Kidney (tissue), 14 donors: ENCODE results near the gene IL1RAPL2. TPM values are rescaled to one million over a fixed set of nuclear protein-coding genes. Genes with fewer than 3 reads are reported as not detected.
A peak's percentile ranks its signal among the peaks of the same experiment; 100 is the strongest.

Experiments used
- DNase-seq, 5 donors: peaks; one replicate each; pipeline ENCODE4 v3.0.0-alpha.2; 2013 to 2020
- FAIRE-seq: peaks from 2 replicates; lab custom pipeline; 2012; peaks lifted over from hg19 to GRCh38; lab: Jason Lieb, UNC
- H3K27ac ChIP-seq, 2 donors: one replicate each; pipeline ENCODE4 v1.7.0; 2013; ENCODE audit warnings: low read depth in 2 of 2, low read length in 2 of 2, inconsistent platforms in 1 of 2
- H3K27me3 ChIP-seq: one replicate; pipeline ENCODE4 v1.7.1; 2013; ENCODE audit warnings: low read length, inconsistent platforms; ENCODE audit not compliant: control insufficient read depth, insufficient read depth
- H3K36me3 ChIP-seq, 3 donors: one replicate each; pipeline versions ENCODE4 v1.7.0 to v1.7.1; 2013; ENCODE audit warnings: low read length in 3 of 3, control low read depth in 1 of 3, inconsistent platforms in 1 of 3; ENCODE audit not compliant: insufficient read depth in 3 of 3, control insufficient read depth in 2 of 3
- H3K4me1 ChIP-seq, 3 donors: one replicate each; pipeline versions ENCODE4 v1.7.0 to v1.7.1; 2013; ENCODE audit warnings: low read length in 3 of 3, inconsistent platforms in 1 of 3, low read depth in 1 of 3; ENCODE audit not compliant: control insufficient read depth in 2 of 3, insufficient read depth in 2 of 3
- H3K4me3 ChIP-seq, 3 donors: one replicate each; pipeline versions ENCODE4 v1.7.0 to v1.8.1; 2013; ENCODE audit warnings: low read length in 3 of 3, control low read depth in 1 of 3, inconsistent platforms in 1 of 3
- H3K9ac ChIP-seq, 3 donors: one replicate each; pipeline versions ENCODE4 v1.7.0 to v1.7.1; 2013; ENCODE audit warnings: low read length in 3 of 3, control low read depth in 1 of 3, inconsistent platforms in 1 of 3
- H3K9me3 ChIP-seq, 3 donors: one replicate each; pipeline versions ENCODE4 v1.7.0 to v1.7.1; 2013; ENCODE audit warnings: low read length in 3 of 3, control low read depth in 1 of 3, inconsistent platforms in 1 of 3; ENCODE audit not compliant: control insufficient read depth in 2 of 3, insufficient read depth in 1 of 3
- intact Hi-C: fragments of 100-400 bp; cut with DNase I; formaldehyde crosslinking; loops from one replicate; pipeline ENCODE4 v1.11.1; 2022
- polyA plus RNA-seq: library from polyadenylated mRNA; stranded (reverse); fragments of 350-450 nt; fragmentation: Illumina TruSeq; extraction: RNeasy Lipid Tissue Mini Kit (QIAGEN cat#74804); gene quantifications from one replicate; pipeline ENCODE4 v1.2.3, GENCODE V29; 2014; ENCODE audit warnings: low read depth, low replicate concordance; ENCODE audit not compliant: insufficient read depth
- total RNA-seq: library from RNA; stranded (reverse); fragmentation: NEBNext Ultra II Directional; extraction: Animal tissue kit (Norgen Biotek cat#: 25700); gene quantifications from one replicate; pipeline ENCODE4 v1.2.1, GENCODE V29; 2021
- TF ChIP-seq, protein P1 (sequence below): IDR thresholded peaks from 3 replicates; pipeline ENCODE4 v1.5.1; 2012; ENCODE audit warnings: mild to moderate bottlenecking, moderate library complexity, borderline replicate concordance; ENCODE audit not compliant: insufficient read depth; ENCODE audit errors: extremely low read depth
- donor health status: control.
- donor health status: control.
- donor health status: control.
- donor health status: control.
- donor health status: control.
- donor health status: DM: yes; HTN: yes; CAD: no.
- donor health status: Normal renal cell carcinoma (clear cell type).

IL1RAPL2 gene
- total and polyA plus RNA-seq, 2 donors from 2014 or later: 0.13 to 0.25 TPM

GRCh38 chrX:104988038-104988437 lies 422.0 kb downstream of the IL1RAPL2 start:
- Histone ChIP-seq H3K9ac (no peak overlapping the region), H3K27me3 (peaks cover 5% of the 10 kb centered on the region), H3K4me3 (no peak overlapping the region), H3K27ac (no peak overlapping the region), H3K9me3 (no peaks in the 10 kb centered on the region), H3K4me1 (no peaks in the 10 kb centered on the region), H3K36me3 (no peaks in the 10 kb centered on the region)
- DNase-seq (no peak), FAIRE-seq (no peak)
- TF ChIP-seq, protein P1, sequence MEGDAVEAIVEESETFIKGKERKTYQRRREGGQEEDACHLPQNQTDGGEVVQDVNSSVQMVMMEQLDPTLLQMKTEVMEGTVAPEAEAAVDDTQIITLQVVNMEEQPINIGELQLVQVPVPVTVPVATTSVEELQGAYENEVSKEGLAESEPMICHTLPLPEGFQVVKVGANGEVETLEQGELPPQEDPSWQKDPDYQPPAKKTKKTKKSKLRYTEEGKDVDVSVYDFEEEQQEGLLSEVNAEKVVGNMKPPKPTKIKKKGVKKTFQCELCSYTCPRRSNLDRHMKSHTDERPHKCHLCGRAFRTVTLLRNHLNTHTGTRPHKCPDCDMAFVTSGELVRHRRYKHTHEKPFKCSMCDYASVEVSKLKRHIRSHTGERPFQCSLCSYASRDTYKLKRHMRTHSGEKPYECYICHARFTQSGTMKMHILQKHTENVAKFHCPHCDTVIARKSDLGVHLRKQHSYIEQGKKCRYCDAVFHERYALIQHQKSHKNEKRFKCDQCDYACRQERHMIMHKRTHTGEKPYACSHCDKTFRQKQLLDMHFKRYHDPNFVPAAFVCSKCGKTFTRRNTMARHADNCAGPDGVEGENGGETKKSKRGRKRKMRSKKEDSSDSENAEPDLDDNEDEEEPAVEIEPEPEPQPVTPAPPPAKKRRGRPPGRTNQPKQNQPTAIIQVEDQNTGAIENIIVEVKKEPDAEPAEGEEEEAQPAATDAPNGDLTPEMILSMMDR: no peak
- intact Hi-C loops: no loop called here

- H3K4me3 ChIP-seq: no peak overlapping the region
- intact Hi-C loops: no loop called here
- no peaks in the 10 kb centered on the region for H3K9me3 ChIP-seq
- FAIRE-seq: no peak
- H3K27ac ChIP-seq: no peak overlapping the region
- H3K4me1 ChIP-seq: no peaks in the 10 kb centered on the region
- no peaks in the 10 kb centered on the region for H3K36me3 ChIP-seq
- TF ChIP-seq, protein P1: no peak
- DNase-seq: no peak
- peaks cover 2% of the 10 kb centered on the region for H3K27me3 ChIP-seq
- no peak overlapping the region for H3K9ac ChIP-seq
These were observed 429.5 kb downstream of the IL1RAPL2 start for GRCh38 chrX:104995546-104995945.

GRCh38 chrX:105006103-105006502 lies 440.1 kb downstream of the IL1RAPL2 start:
- FAIRE-seq (peak; percentile 44), DNase-seq (no peak)
- H3K9me3 ChIP-seq: no peaks in the 10 kb centered on the region
- H3K4me1 ChIP-seq: no peaks in the 10 kb centered on the region
- no peaks in the 10 kb centered on the region for H3K27me3 ChIP-seq
- intact Hi-C loops: no loop called here
- no peaks in the 10 kb centered on the region for H3K36me3 ChIP-seq
- TF ChIP-seq, protein P1: no peak
- no peak overlapping the region for H3K9ac ChIP-seq
- no peak overlapping the region for H3K4me3 ChIP-seq
- H3K27ac ChIP-seq: no peak overlapping the region

DNA sequence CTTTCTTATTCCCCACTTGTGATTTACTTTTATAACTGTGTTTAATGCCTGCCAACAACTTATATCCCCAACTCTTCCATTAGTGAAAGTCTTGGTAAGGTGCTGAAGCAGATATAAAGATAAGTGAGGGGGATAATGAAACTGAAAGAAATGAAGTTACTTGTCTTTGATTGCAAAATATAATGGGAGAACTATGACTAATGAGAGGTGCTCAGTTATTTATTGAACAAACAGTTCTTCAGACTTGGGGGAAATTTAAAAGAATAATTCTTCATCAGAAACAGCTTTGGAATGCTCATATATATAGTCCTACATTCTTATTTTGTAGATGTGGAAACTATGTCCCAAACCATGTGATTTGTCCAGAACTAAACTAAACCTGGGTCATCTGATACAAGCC lies 441.0 kb downstream of the IL1RAPL2 start:
- FAIRE-seq (no peak), DNase-seq (no peak)
- H3K27me3 ChIP-seq: no peaks in the 10 kb centered on the region
- no peak overlapping the region for H3K9ac ChIP-seq
- H3K27ac ChIP-seq: no peak overlapping the region
- TF ChIP-seq, protein P1: no peak
- H3K4me1 ChIP-seq: no peaks in the 10 kb centered on the region
- H3K4me3 ChIP-seq: no peak overlapping the region
- no peaks in the 10 kb centered on the region for H3K36me3 ChIP-seq
- H3K9me3 ChIP-seq: no peaks in the 10 kb centered on the region
- intact Hi-C loops: no loop called here
